Thyroid gland (tissue), 4 donors: ENCODE data around the gene KRT28.

ENCODE experiments used
- CTCF ChIP-seq, 6 experiments: fragments of 200-600 bp in 3 of 6; fragments of 450-650 bp in 3 of 6; sonication (generic) in 3 of 6; IDR thresholded peaks; one replicate each; pipeline ENCODE4 v1.5.1; 2016 to 2019; ENCODE audit warnings: antibody characterized with exemption in 6 of 6, mild to moderate bottlenecking in 2 of 6, inconsistent platforms in 1 of 6, moderate library complexity in 1 of 6
- POLR2A ChIP-seq, 2 donors: fragments of 450-650 bp; IDR thresholded peaks; one replicate each; pipeline ENCODE4 v1.6.1; 2017; ENCODE audit warnings: antibody characterized with exemption in 2 of 2, mild to moderate bottlenecking in 2 of 2, moderate library complexity in 1 of 2

- TF ChIP-seq CTCF (IDR thresholded peaks at IDR 0.05) (no peak), POLR2A (IDR thresholded peaks at IDR 0.05) (no peak)
Measured at GRCh38 chr17:40848583-40849235, 49.0 kb upstream of the KRT28 start.
